B cell (primary cell): Measurements from ENCODE around the gene CABLES2. TPM values are rescaled to one million over a fixed set of nuclear protein-coding genes. Genes with fewer than 3 reads are reported as not detected.

Experiments used
- ATAC-seq: fragments of 200-7000 bp; cut with Tn5 transposase; one replicate; pipeline ENCODE4 v1.10.0; 2021; ENCODE audit warnings: low read depth, mild to moderate bottlenecking, moderate number of reproducible peaks, moderate library complexity
- CTCF ChIA-PET: fragments of 350-600 bp; sonication (Branson Sonifier 250); formaldehyde crosslinking; loops from one replicate; lab custom pipeline; 2021; ENCODE audit warnings: antibody characterized with exemption, inconsistent platforms; lab: Charles Lee
- POLR2A ChIA-PET: fragments of 350-600 bp; sonication (Branson Sonifier 250); formaldehyde crosslinking; loops from one replicate; lab custom pipeline; 2021; ENCODE audit warnings: antibody characterized with exemption; lab: Charles Lee
- DNase-seq: peaks from one replicate; pipeline ENCODE4 v3.0.0; 2013
- H2AFZ ChIP-seq: 2 replicates; pipeline ENCODE4 v1.6.1; 2012; ENCODE audit warnings: mild to moderate bottlenecking, low read depth, low read length; ENCODE audit not compliant: insufficient read depth, poor library complexity, severe bottlenecking
- H3K27ac ChIP-seq, 2 donors: 1 replicate in 1 of 2; 2 replicates in 1 of 2; pipeline ENCODE4 v1.5.1; 2012 to 2013; ENCODE audit warnings: low read length in 2 of 2, mild to moderate bottlenecking in 2 of 2, moderate library complexity in 1 of 2
- H3K27me3 ChIP-seq, 4 experiments: fragments of 200-600 bp in 1 of 4; sonication (generic) in 1 of 4; replicated peaks in 1 of 4; 1 replicate in 2 of 4; 2 replicates in 2 of 4; pipeline versions ENCODE4 v1.6.1 to v1.7.0; 2013 to 2016; ENCODE audit warnings: low read length in 3 of 4, mild to moderate bottlenecking in 2 of 4, mixed read lengths in 1 of 4, moderate library complexity in 1 of 4; ENCODE audit not compliant: insufficient read depth in 4 of 4, control insufficient read depth in 3 of 4; ENCODE audit errors: control extremely low read depth in 1 of 4
- H3K36me3 ChIP-seq, 2 experiments: replicated peaks in 1 of 2; 1 replicate in 1 of 2; 2 replicates in 1 of 2; pipeline versions ENCODE4 v1.6.1 to v1.7.1; 2013; ENCODE audit warnings: low read length in 1 of 2; ENCODE audit not compliant: insufficient read depth in 2 of 2, control insufficient read depth in 1 of 2; ENCODE audit errors: control extremely low read depth in 1 of 2, extremely low read depth in 1 of 2
- H3K4me1 ChIP-seq, 2 donors: fragments of 200-600 bp in 1 of 2; sonication (generic) in 1 of 2; 1 replicate in 1 of 2; 2 replicates in 1 of 2; pipeline versions ENCODE4 v1.5.1 to v1.6.1; 2013 to 2017; ENCODE audit warnings: low read length in 2 of 2; ENCODE audit not compliant: control insufficient read depth in 2 of 2, insufficient read depth in 2 of 2
- H3K4me2 ChIP-seq: replicated peaks from 2 replicates; pipeline ENCODE3; 2012; ENCODE audit warnings: mild to moderate bottlenecking, low read depth, low read length; ENCODE audit not compliant: poor library complexity, severe bottlenecking
- H3K4me3 ChIP-seq, 5 experiments: fragments of 200-600 bp in 1 of 5; sonication (generic) in 1 of 5; 1 replicate in 3 of 5; 2 replicates in 2 of 5; pipeline versions ENCODE4 v1.5.1 to v1.7.0; 2011 to 2016; ENCODE audit warnings: low read length in 4 of 5, mild to moderate bottlenecking in 4 of 5, low read depth in 2 of 5, control low read depth in 1 of 5, moderate library complexity in 1 of 5; ENCODE audit not compliant: insufficient read depth in 1 of 5; ENCODE audit errors: control extremely low read depth in 1 of 5, extremely low read depth in 1 of 5
- H3K79me2 ChIP-seq: fragments of 200-600 bp; sonication (generic); one replicate; pipeline ENCODE4 v1.6.0; 2016; ENCODE audit warnings: low read length; ENCODE audit not compliant: control insufficient read depth, insufficient read depth
- H3K9ac ChIP-seq: fragments of 200-600 bp; sonication (generic); 2 replicates; pipeline ENCODE4 v1.6.1; 2017; ENCODE audit warnings: mild to moderate bottlenecking, low read length, moderate library complexity
- H3K9me3 ChIP-seq, 3 donors: one replicate each; pipeline versions ENCODE4 v1.6.1 to v1.7.1; 2013; ENCODE audit warnings: low read length in 2 of 3; ENCODE audit not compliant: control insufficient read depth in 2 of 3, insufficient read depth in 1 of 3; ENCODE audit errors: control extremely low read depth in 1 of 3
- H4K20me1 ChIP-seq: 2 replicates; pipeline ENCODE4 v1.6.0; 2012; ENCODE audit warnings: mild to moderate bottlenecking, low read length; ENCODE audit not compliant: insufficient read depth, control insufficient read depth, poor library complexity, severe bottlenecking
- H3K27ac Mint-ChIP-seq: one replicate; pipeline ENCODE4 v1.8.0; 2021; ENCODE audit warnings: mixed read lengths
- H3K27me3 Mint-ChIP-seq: one replicate; pipeline ENCODE4 v1.8.0; 2021; ENCODE audit warnings: mixed read lengths
- H3K4me1 Mint-ChIP-seq: one replicate; pipeline ENCODE4 v1.8.0; 2021; ENCODE audit warnings: mixed read lengths
- H3K4me3 Mint-ChIP-seq: one replicate; pipeline ENCODE4 v1.8.0; 2021; ENCODE audit warnings: mixed read lengths
- H3K9me3 Mint-ChIP-seq: one replicate; pipeline ENCODE4 v1.8.0; 2022; ENCODE audit warnings: mixed read lengths; ENCODE audit not compliant: insufficient read depth
- CTCF ChIP-seq: fragments of 200-600 bp; IDR thresholded peaks from one replicate; pipeline ENCODE4 v1.8.0; 2022; ENCODE audit warnings: antibody characterized with exemption, mild to moderate bottlenecking
- EZH2 ChIP-seq: IDR thresholded peaks from 2 replicates; pipeline ENCODE4 v1.6.1; 2012; ENCODE audit warnings: borderline replicate concordance, low read depth, mild to moderate bottlenecking, moderate library complexity, low read length; ENCODE audit not compliant: insufficient read depth, poor library complexity, severe bottlenecking
- WGBS: methylation state at CpG from one replicate; pipeline ENCODE4 v1.1.5; 2013; ENCODE audit warnings: missing lambda C conversion rate; ENCODE audit not compliant: insufficient coverage; 5-methylcytosine and 5-hydroxymethylcytosine counted together
- intact Hi-C: fragments of 100-400 bp; cut with micrococcal nuclease; formaldehyde crosslinking; loops from one replicate; pipeline ENCODE4 v1.10.0; 2022
- polyA plus RNA-seq: library from polyadenylated mRNA; depleted of rRNA; stranded (reverse); fragments of >200 nt; gene quantifications from 2 replicates; pipeline ENCODE4 v1.2.3, GENCODE V29; 2012
- total RNA-seq, 2 donors: library from RNA; stranded (reverse); fragments of 120-200 nt in 1 of 2; gene quantifications; 1 replicate in 1 of 2; 2 replicates in 1 of 2; pipeline versions ENCODE4 v1.2.3 to v1.2.4, GENCODE V29; 2013 to 2022

CABLES2 gene
- total and polyA plus RNA-seq, 2 donors (not counting 1 experiment from before 2014, with no cell fraction given) = 4.8 to 8.2 TPM

GRCh38 chr20:62433658-62434497 lies 26.8 kb upstream of the CABLES2 start:
- peaks cover 41% of the 10 kb centered on the region for H3K27me3 Mint-ChIP-seq
- H2AFZ ChIP-seq = no peak overlapping the region
- TF ChIP-seq EZH2 = no peak
- no peak for TF ChIP-seq CTCF

GRCh38 chr20:62430866-62431447 lies 23.9 kb upstream of the CABLES2 start:
- H3K36me3 ChIP-seq = no peaks in the 10 kb centered on the region
- Mint-ChIP-seq H3K4me3 (no peak overlapping the region), H3K9me3 (no peaks in the 10 kb centered on the region), H3K4me1 (no peaks in the 10 kb centered on the region), H3K27me3 (peaks cover 41% of the 10 kb centered on the region), H3K27ac (no peak overlapping the region)
- H3K27ac ChIP-seq = no peak overlapping the region
- no peaks in the 10 kb centered on the region for H4K20me1 ChIP-seq
- DNase-seq (no peak), ATAC-seq (no peak)
- H3K79me2 ChIP-seq = no peaks in the 10 kb centered on the region
- H3K4me2 ChIP-seq = no peak overlapping the region
- no peaks in the 10 kb centered on the region for H3K4me1 ChIP-seq
- 83% methylated on average over 22 of the region's 23 CpGs for WGBS
- TF ChIP-seq EZH2 (no peak), CTCF (no peak)
- no peak overlapping the region for H2AFZ ChIP-seq
- ChIA-PET POLR2A (no interaction called here), CTCF (no interaction called here)
- no peak overlapping the region for H3K4me3 ChIP-seq
- H3K9ac ChIP-seq = no peak overlapping the region
- peaks cover 0 to 9% (median 0%) of the 10 kb centered on the region in 4 experiments for H3K27me3 ChIP-seq
- peaks cover 0 to 3% (median 0%) of the 10 kb centered on the region in 3 donors for H3K9me3 ChIP-seq
- intact Hi-C loops = no loop called here

More at GRCh38 chr20:62433658-62434497, 26.8 kb upstream of the CABLES2 start:
- no peaks in the 10 kb centered on the region for H3K36me3 ChIP-seq
- H3K4me1 ChIP-seq = no peaks in the 10 kb centered on the region
- no peaks in the 10 kb centered on the region for H3K79me2 ChIP-seq
- no peaks in the 10 kb centered on the region for H3K4me1 Mint-ChIP-seq
- no peak for DNase-seq
- H3K4me2 ChIP-seq = no peak overlapping the region
- no peaks in the 10 kb centered on the region for H4K20me1 ChIP-seq
- no peaks in the 10 kb centered on the region for H3K9me3 ChIP-seq
- CTCF ChIA-PET = no interaction called here
- H3K4me3 Mint-ChIP-seq = no peak overlapping the region
- ATAC-seq = no peak
- H3K27ac ChIP-seq = no peak overlapping the region
- peaks cover 0 to 9% (median 0%) of the 10 kb centered on the region in 4 experiments for H3K27me3 ChIP-seq
- H3K9ac ChIP-seq = no peak overlapping the region
- H3K27ac Mint-ChIP-seq = no peak overlapping the region
- intact Hi-C loops = no loop called here
- POLR2A ChIA-PET = no interaction called here
- H3K9me3 Mint-ChIP-seq = no peaks in the 10 kb centered on the region
- 40% methylated on average over 28 of the region's 32 CpGs for WGBS
- no peak overlapping the region for H3K4me3 ChIP-seq
